ENCODE results near the gene ENG.

Gene ENG

DNA sequence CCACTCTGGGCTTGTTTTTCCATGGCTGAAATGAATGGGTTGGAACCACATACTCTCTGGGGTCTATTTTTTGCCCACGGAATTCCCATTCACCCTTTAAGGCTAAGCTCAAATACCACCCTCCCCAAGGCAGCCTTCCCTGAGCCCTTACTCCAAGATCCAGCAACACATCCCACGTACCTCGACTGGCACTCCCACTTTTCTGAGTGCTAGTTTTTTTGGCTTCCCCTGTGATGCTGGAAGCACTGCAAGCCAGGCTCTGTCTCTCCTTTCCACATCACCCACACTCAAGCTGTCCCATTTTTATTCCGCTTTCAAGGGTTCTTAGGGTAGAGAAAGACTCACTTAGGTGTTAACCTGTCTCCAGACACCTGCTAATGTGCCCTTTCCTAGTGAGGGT lies 38.9 kb upstream of the ENG start (continued):
- TF ChIP-seq SP7 (tag by site-specific recombination; IDR thresholded peaks at IDR 0.05) (no peak), ZNF626 (tag by site-specific recombination; IDR thresholded peaks at IDR 0.05) (no peak), KLF9 (tag by site-specific recombination; IDR thresholded peaks at IDR 0.05; ENCODE audit: low read depth) (no peak), ZXDB (tag by site-specific recombination; IDR thresholded peaks at IDR 0.05) (no peak), ZNF169 (tag by site-specific recombination; IDR thresholded peaks at IDR 0.05) (no peak), ZNF777 (tag by site-specific recombination; IDR thresholded peaks at IDR 0.05; ENCODE audit: borderline replicate concordance) (no peak)
- TF ChIP-seq, protein P1, sequence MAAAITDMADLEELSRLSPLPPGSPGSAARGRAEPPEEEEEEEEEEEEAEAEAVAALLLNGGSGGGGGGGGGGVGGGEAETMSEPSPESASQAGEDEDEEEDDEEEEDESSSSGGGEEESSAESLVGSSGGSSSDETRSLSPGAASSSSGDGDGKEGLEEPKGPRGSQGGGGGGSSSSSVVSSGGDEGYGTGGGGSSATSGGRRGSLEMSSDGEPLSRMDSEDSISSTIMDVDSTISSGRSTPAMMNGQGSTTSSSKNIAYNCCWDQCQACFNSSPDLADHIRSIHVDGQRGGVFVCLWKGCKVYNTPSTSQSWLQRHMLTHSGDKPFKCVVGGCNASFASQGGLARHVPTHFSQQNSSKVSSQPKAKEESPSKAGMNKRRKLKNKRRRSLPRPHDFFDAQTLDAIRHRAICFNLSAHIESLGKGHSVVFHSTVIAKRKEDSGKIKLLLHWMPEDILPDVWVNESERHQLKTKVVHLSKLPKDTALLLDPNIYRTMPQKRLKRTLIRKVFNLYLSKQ (tag by site-specific recombination; IDR thresholded peaks at IDR 0.05; ENCODE audit: borderline replicate concordance): no peak
- TF ChIP-seq, protein P2, sequence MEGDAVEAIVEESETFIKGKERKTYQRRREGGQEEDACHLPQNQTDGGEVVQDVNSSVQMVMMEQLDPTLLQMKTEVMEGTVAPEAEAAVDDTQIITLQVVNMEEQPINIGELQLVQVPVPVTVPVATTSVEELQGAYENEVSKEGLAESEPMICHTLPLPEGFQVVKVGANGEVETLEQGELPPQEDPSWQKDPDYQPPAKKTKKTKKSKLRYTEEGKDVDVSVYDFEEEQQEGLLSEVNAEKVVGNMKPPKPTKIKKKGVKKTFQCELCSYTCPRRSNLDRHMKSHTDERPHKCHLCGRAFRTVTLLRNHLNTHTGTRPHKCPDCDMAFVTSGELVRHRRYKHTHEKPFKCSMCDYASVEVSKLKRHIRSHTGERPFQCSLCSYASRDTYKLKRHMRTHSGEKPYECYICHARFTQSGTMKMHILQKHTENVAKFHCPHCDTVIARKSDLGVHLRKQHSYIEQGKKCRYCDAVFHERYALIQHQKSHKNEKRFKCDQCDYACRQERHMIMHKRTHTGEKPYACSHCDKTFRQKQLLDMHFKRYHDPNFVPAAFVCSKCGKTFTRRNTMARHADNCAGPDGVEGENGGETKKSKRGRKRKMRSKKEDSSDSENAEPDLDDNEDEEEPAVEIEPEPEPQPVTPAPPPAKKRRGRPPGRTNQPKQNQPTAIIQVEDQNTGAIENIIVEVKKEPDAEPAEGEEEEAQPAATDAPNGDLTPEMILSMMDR (tag by site-specific recombination; IDR thresholded peaks at IDR 0.05): no peak

DNA sequence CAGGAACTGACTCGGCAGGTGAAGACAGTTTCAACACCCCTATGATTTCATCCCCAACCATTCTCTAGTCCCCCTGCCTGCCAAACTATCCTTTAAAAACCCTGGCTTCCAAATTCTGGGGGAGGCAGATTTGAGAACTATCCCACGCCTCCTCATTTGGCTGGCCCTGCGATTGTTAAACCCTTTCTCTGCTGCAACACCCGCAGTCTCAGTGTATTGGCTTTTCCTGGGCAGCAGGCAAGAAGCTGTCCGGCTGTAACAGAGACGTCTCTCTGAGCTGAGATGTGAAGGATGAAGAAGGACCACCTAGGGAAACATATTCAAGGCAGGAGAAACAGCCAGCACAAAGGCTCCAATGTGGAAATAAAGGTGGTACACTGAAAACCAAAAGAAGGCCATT lies 38.4 kb upstream of the ENG start:
- no peak overlapping the region for H3K27ac ChIP-seq (ENCODE audit: extremely low read depth, low read depth, low read length)
- no peaks in the 10 kb centered on the region for H3K9me3 ChIP-seq (ENCODE audit: control insufficient read depth, insufficient read depth, low read depth, low read length)
- ChIA-PET CTCF (interaction anchor here (1.6 kb wide), 1 partner anchor 23 kb away, joined by 10 read pairs; no protein-coding TSS in a partner anchor), POLR2A (no interaction called here)
- no peak for TF ChIP-seq ZNF404 (tag by site-specific recombination; IDR thresholded peaks at IDR 0.05)
- no peak for TF ChIP-seq ZNF324 (tag by site-specific recombination; IDR thresholded peaks at IDR 0.05)
- no peak for TF ChIP-seq ZNF776 (tag by site-specific recombination; IDR thresholded peaks at IDR 0.05; ENCODE audit: borderline replicate concordance)
- TF ChIP-seq YY2 (tag by site-specific recombination; IDR thresholded peaks at IDR 0.05): no peak
- TF ChIP-seq, protein P3, sequence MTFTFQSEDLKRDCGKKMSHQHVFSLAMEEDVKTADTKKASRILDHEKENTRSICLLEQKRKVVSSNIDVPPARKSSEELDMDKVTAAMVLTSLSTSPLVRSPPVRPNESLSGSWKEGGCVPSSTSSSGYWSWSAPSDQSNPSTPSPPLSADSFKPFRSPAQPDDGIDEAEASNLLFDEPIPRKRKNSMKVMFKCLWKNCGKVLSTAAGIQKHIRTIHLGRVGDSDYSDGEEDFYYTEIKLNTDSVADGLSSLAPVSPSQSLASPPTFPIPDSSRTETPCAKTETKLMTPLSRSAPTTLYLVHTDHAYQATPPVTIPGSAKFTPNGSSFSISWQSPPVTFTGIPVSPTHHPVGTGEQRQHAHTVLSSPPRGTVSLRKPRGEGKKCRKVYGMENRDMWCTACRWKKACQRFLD (tag by site-specific recombination; IDR thresholded peaks at IDR 0.05): no peak
- TF ChIP-seq SETDB1 (IDR thresholded peaks at IDR 0.05; ENCODE audit: insufficient read length, low read length): peak; percentile 66
- TF ChIP-seq ZBTB8A (tag by site-specific recombination; IDR thresholded peaks at IDR 0.05): no peak
- TF ChIP-seq, protein P2 (tag by site-specific recombination; IDR thresholded peaks at IDR 0.05): no peak
- peaks cover 3 to 73% of the 10 kb centered on the region in 2 experiments; a peak in 2 of 3 replicates for H3K36me3 ChIP-seq (ENCODE audit: control insufficient read depth in 2 of 2, insufficient read depth in 1 of 2, low read length in 2 of 2)
- no peaks in the 10 kb centered on the region for H3K4me1 ChIP-seq (ENCODE audit: control insufficient read depth, insufficient read depth, low read length)
- H3K4me3 ChIP-seq (ENCODE audit: low read depth, low read length): no peak overlapping the region

DNA sequence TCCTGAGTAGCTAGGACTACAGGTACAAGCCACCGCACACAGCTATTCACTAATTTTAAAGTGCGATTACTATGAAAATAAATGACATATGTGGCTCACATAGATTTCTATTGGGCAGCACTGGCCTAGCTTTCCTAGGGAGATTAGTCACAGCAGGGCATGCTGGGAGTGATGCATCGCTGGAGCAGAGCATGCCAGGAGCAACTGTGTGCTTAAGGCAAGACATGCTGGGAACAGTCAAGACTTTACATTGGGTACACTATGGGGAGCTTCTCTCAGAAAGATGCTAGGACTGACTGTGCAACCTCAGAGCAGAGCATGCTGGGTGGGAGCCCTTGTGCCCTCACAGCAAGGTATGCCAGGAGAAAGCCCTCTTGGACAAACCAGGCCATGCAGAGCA lies 35.6 kb upstream of the ENG start:
- CTCF ChIA-PET: interaction anchor here (0.6 kb wide), 2 partner anchors 62 to 117 kb away, joined by 3 to 5 read pairs; no protein-coding TSS in a partner anchor
- TF ChIP-seq ZEB2 (tag by site-specific recombination; IDR thresholded peaks at IDR 0.05) (no peak), ZNF777 (tag by site-specific recombination; IDR thresholded peaks at IDR 0.05; ENCODE audit: borderline replicate concordance) (no peak), ZNF140 (tag by site-specific recombination; IDR thresholded peaks at IDR 0.05) (no peak), ZIC2 (tag by site-specific recombination; IDR thresholded peaks at IDR 0.05) (peak; percentile 69)
- TF ChIP-seq, protein P4, sequence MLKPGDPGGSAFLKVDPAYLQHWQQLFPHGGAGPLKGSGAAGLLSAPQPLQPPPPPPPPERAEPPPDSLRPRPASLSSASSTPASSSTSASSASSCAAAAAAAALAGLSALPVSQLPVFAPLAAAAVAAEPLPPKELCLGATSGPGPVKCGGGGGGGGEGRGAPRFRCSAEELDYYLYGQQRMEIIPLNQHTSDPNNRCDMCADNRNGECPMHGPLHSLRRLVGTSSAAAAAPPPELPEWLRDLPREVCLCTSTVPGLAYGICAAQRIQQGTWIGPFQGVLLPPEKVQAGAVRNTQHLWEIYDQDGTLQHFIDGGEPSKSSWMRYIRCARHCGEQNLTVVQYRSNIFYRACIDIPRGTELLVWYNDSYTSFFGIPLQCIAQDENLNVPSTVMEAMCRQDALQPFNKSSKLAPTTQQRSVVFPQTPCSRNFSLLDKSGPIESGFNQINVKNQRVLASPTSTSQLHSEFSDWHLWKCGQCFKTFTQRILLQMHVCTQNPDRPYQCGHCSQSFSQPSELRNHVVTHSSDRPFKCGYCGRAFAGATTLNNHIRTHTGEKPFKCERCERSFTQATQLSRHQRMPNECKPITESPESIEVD (tag by site-specific recombination; IDR thresholded peaks at IDR 0.05): no peak
- TF ChIP-seq, protein P5, sequence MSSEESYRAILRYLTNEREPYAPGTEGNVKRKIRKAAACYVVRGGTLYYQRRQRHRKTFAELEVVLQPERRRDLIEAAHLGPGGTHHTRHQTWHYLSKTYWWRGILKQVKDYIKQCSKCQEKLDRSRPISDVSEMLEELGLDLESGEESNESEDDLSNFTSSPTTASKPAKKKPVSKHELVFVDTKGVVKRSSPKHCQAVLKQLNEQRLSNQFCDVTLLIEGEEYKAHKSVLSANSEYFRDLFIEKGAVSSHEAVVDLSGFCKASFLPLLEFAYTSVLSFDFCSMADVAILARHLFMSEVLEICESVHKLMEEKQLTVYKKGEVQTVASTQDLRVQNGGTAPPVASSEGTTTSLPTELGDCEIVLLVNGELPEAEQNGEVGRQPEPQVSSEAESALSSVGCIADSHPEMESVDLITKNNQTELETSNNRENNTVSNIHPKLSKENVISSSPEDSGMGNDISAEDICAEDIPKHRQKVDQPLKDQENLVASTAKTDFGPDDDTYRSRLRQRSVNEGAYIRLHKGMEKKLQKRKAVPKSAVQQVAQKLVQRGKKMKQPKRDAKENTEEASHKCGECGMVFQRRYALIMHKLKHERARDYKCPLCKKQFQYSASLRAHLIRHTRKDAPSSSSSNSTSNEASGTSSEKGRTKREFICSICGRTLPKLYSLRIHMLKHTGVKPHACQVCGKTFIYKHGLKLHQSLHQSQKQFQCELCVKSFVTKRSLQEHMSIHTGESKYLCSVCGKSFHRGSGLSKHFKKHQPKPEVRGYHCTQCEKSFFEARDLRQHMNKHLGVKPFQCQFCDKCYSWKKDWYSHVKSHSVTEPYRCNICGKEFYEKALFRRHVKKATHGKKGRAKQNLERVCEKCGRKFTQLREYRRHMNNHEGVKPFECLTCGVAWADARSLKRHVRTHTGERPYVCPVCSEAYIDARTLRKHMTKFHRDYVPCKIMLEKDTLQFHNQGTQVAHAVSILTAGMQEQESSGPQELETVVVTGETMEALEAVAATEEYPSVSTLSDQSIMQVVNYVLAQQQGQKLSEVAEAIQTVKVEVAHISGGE (tag by site-specific recombination; conservative IDR thresholded peaks at IDR 0.05; ENCODE audit: low read depth): no peak
- Histone ChIP-seq H3K4me3 (ENCODE audit: low read depth, low read length) (no peak overlapping the region), H3K4me1 (ENCODE audit: control insufficient read depth, insufficient read depth, low read length) (no peaks in the 10 kb centered on the region), H3K36me3 (ENCODE audit: control insufficient read depth in 2 of 2, insufficient read depth in 1 of 2, low read length in 2 of 2) (peaks cover 7 to 72% of the 10 kb centered on the region in 2 experiments), H3K27ac (ENCODE audit: extremely low read depth, low read depth, low read length) (no peak overlapping the region), H3K9me3 (ENCODE audit: control insufficient read depth, insufficient read depth, low read depth, low read length) (no peaks in the 10 kb centered on the region)
- POLR2A ChIA-PET: interaction anchor here (1.1 to 1.2 kb wide), 2 partner anchors 8 to 13 kb away, joined by 4 read pairs; no protein-coding TSS in a partner anchor

Data from HEK293 (cell line).